Cardiac fibroblast (primary cell): ENCODE results near the gene BPIFA2.
A peak's percentile ranks its signal among the peaks of the same experiment; 100 is the strongest.

Experiments used
- DNase-seq, 2 donors: peaks; one replicate each; pipeline versions ENCODE4 v3.0.0 to v3.0.0-alpha.2; 2010; ENCODE audit warnings: low read depth in 2 of 2
- H3K4me3 ChIP-seq, 2 donors: replicated peaks in 1 of 2; 1 replicate in 1 of 2; 2 replicates in 1 of 2; pipeline ENCODE4 v1.5.1; 2011; ENCODE audit warnings: low read depth in 2 of 2, low read length in 2 of 2, mild to moderate bottlenecking in 2 of 2, moderate library complexity in 1 of 2
- TF ChIP-seq, protein P1 (sequence below): IDR thresholded peaks from one replicate; pipeline ENCODE4 v1.5.1; 2011; ENCODE audit warnings: low read depth, mild to moderate bottlenecking, low read length, inconsistent platforms

The BPIFA2 gene

DNA sequence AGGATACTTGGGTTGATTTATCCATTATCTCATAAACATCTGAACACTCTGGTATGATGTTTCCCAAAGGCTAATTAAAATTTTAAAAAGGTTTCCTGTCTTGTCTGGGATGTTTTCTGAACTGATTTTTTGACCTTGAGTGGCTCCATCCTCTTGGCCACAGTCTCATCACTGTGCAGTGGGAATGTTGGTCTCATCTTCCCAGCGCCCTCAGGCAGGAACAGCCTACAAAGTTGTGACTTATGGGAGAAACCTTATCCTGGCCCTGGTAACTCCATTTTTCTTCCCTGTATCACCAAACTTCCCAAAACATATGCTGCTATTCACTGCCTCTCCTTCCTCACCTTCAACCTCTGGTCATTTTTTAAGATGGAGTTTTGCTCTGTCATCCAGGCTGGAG, 42.4 kb downstream of the BPIFA2 start:
- no peak overlapping the region for H3K4me3 ChIP-seq
- no peak for DNase-seq
- TF ChIP-seq, protein P1, sequence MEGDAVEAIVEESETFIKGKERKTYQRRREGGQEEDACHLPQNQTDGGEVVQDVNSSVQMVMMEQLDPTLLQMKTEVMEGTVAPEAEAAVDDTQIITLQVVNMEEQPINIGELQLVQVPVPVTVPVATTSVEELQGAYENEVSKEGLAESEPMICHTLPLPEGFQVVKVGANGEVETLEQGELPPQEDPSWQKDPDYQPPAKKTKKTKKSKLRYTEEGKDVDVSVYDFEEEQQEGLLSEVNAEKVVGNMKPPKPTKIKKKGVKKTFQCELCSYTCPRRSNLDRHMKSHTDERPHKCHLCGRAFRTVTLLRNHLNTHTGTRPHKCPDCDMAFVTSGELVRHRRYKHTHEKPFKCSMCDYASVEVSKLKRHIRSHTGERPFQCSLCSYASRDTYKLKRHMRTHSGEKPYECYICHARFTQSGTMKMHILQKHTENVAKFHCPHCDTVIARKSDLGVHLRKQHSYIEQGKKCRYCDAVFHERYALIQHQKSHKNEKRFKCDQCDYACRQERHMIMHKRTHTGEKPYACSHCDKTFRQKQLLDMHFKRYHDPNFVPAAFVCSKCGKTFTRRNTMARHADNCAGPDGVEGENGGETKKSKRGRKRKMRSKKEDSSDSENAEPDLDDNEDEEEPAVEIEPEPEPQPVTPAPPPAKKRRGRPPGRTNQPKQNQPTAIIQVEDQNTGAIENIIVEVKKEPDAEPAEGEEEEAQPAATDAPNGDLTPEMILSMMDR: no peak

DNA sequence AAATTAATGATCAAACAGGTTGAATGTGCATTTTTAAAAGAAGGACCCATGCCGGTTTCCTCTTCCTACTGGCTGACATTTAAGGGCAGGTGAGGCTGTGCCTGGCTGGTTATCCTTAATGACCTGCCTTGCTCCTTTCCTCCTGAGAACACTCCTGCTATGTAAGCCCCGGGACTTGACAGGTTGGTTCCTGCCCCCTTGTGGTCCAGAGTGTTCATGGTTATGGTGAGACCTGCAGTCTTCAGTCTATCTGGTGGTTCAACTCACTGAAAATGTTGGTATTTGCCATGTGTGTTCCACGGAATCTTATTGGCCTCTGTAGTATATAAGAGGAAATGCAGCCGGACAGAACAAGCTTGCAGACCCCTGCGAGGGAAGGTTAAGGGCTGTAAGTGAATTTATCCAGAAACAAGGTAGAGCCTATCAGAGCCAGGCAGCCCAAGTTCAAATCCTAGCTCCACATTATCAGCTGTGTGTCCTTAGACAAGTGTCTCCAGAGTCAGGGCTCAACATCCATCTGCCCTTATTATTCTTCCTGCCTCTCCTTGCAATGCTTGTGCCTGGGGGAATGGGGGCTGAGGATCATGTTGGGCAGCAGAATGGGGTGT, 44.0 kb downstream of the BPIFA2 start:
- peak; percentile 49 to 57 for DNase-seq
- H3K4me3 ChIP-seq: no peak overlapping the region
- TF ChIP-seq, protein P1: peak; percentile 47

DNA sequence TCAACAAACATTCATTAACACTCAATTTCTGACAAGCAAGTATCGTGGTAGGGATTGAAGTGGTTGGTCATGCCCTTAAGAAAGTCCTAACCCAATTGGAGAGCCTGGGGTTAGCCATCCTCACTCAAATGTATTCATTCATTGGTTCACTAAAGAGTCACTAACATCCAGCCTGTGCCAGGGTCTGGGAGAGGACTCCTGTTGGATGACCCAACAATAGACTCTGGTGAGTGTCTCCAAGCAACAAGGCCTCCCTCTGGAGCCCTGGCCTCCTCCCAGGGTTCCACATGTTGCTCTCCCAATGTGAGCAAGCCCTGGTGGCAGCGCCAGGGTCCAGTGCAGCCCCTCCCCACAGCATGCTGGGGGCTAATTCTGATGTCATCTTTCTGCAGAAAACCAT, 49.1 kb downstream of the BPIFA2 start, which contains the start of gene BPIFA3:
Gene BPIFA3, plus strand, starts transcription at position 301 of the 400 bp plus-strand sequence. CDS start 185 bp downstream, outside the sequence.
- TF ChIP-seq, protein P1: no peak
- DNase-seq: no peak
- H3K4me3 ChIP-seq: no peak within 1 kb of the TSS

DNA sequence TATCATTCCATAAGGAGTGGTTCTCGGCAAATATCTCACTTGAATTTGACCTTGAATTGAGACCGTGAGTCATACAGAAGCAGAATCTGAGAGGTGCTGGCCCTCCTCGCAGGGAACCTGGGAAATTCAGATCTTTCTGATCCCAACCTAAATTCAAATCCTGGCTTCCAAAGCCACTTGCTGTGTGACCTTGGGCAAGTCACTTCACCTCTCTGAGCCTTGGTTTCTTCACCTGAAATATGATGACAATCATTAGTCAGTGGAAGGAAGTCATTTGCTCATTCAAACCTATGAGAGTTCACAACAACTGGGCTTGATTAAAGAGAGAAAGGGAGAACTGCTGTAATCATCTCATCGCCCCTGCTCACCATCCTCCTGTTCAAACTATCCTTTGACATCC, 56.4 kb downstream of the BPIFA2 start:
- TF ChIP-seq, protein P1: no peak
- H3K4me3 ChIP-seq: no peak overlapping the region
- DNase-seq: no peak

DNA sequence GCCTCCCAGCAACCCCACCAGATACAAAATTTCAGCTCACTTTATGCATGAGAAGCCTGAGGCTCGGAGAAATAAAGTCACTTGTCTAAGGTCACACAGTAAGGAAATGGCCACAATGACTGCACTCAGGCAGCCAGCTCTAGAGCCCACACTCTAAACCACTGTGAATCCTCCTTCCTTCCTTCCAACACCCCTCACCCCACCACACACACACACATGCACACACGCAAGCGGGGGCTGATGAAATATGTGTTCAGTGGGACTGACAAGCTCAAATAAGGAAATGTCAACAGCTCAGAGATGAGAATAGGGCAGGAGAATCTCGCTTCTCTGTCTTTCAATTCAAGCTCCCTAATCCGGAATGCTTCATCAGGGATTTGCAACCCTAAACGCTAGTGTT, 61.9 kb downstream of the BPIFA2 start:
- no peak overlapping the region for H3K4me3 ChIP-seq
- TF ChIP-seq, protein P1: no peak
- DNase-seq: no peak
